Muscle layer of duodenum (tissue), 2 donors: ENCODE data around the gene KCNQ5.

Experiments used
- H3K27ac ChIP-seq: one replicate; pipeline ENCODE4 v1.7.0; 2013; ENCODE audit warnings: mild to moderate bottlenecking, low read length
- H3K27me3 ChIP-seq: one replicate; pipeline ENCODE4 v1.7.0; 2013; ENCODE audit warnings: low read depth, mild to moderate bottlenecking, control low read depth, low read length
- H3K36me3 ChIP-seq, 2 donors: one replicate each; pipeline ENCODE4 v1.7.0; 2013; ENCODE audit warnings: low read length in 2 of 2, control low read depth in 1 of 2, mild to moderate bottlenecking in 1 of 2; ENCODE audit not compliant: insufficient read depth in 2 of 2, control insufficient read depth in 1 of 2
- H3K4me1 ChIP-seq, 2 donors: one replicate each; pipeline ENCODE4 v1.7.0; 2013; ENCODE audit warnings: low read length in 2 of 2, mild to moderate bottlenecking in 2 of 2, control low read depth in 1 of 2, moderate library complexity in 1 of 2; ENCODE audit not compliant: insufficient read depth in 2 of 2, control insufficient read depth in 1 of 2
- H3K4me3 ChIP-seq, 2 donors: one replicate each; pipeline ENCODE4 v1.7.0; 2013; ENCODE audit warnings: low read length in 2 of 2, low read depth in 1 of 2, mild to moderate bottlenecking in 1 of 2
- H3K9me3 ChIP-seq, 2 donors: one replicate each; pipeline ENCODE4 v1.7.0; 2013; ENCODE audit warnings: low read length in 2 of 2, control low read depth in 1 of 2, mild to moderate bottlenecking in 1 of 2; ENCODE audit not compliant: control insufficient read depth in 1 of 2
- donor health status: healthy.

KCNQ5 gene

GRCh38 chr6:72755752-72756151, 133.9 kb downstream of the KCNQ5 start:
- Histone ChIP-seq H3K9me3 (no peaks in the 10 kb centered on the region), H3K4me1 (peaks cover 0 to 4% of the 10 kb centered on the region in 2 donors), H3K27ac (no peak overlapping the region), H3K4me3 (no peak overlapping the region), H3K27me3 (no peaks in the 10 kb centered on the region), H3K36me3 (no peaks in the 10 kb centered on the region)

GRCh38 chr6:72757048-72757447, 135.2 kb downstream of the KCNQ5 start:
- H3K4me1 ChIP-seq = peaks cover 0 to 4% of the 10 kb centered on the region in 2 donors
- H3K36me3 ChIP-seq = no peaks in the 10 kb centered on the region
- no peak overlapping the region for H3K4me3 ChIP-seq
- H3K27ac ChIP-seq = no peak overlapping the region
- H3K27me3 ChIP-seq = no peaks in the 10 kb centered on the region
- no peaks in the 10 kb centered on the region for H3K9me3 ChIP-seq

- Histone ChIP-seq H3K4me3 (no peak overlapping the region), H3K4me1 (peaks cover 0 to 4% of the 10 kb centered on the region in 2 donors)
These were observed 136.1 kb downstream of the KCNQ5 start for GRCh38 chr6:72757926-72758325.

GRCh38 chr6:72758901-72759300, 137.0 kb downstream of the KCNQ5 start:
- Histone ChIP-seq H3K27me3 (no peaks in the 10 kb centered on the region), H3K27ac (no peak overlapping the region), H3K36me3 (no peaks in the 10 kb centered on the region), H3K4me1 (peaks cover 0 to 4% of the 10 kb centered on the region in 2 donors), H3K9me3 (no peaks in the 10 kb centered on the region), H3K4me3 (no peak overlapping the region)

More at GRCh38 chr6:72757926-72758325, 136.1 kb downstream of the KCNQ5 start:
- Histone ChIP-seq H3K27me3 (no peaks in the 10 kb centered on the region), H3K9me3 (no peaks in the 10 kb centered on the region), H3K36me3 (no peaks in the 10 kb centered on the region), H3K27ac (no peak overlapping the region)

- no peaks in the 10 kb centered on the region for H3K27me3 ChIP-seq
- no peak overlapping the region for H3K27ac ChIP-seq
- H3K9me3 ChIP-seq = no peaks in the 10 kb centered on the region
- H3K4me1 ChIP-seq = peaks cover 0 to 4% of the 10 kb centered on the region in 2 donors
- H3K4me3 ChIP-seq = no peak overlapping the region
- H3K36me3 ChIP-seq = no peaks in the 10 kb centered on the region
These were observed 138.4 kb downstream of the KCNQ5 start for GRCh38 chr6:72760114-72760793.

GRCh38 chr6:72761761-72762160, 139.9 kb downstream of the KCNQ5 start:
- Histone ChIP-seq H3K4me3 (no peak overlapping the region), H3K36me3 (no peaks in the 10 kb centered on the region), H3K9me3 (no peaks in the 10 kb centered on the region), H3K27ac (no peak overlapping the region), H3K27me3 (no peaks in the 10 kb centered on the region), H3K4me1 (peaks cover 0 to 4% of the 10 kb centered on the region in 2 donors)

GRCh38 chr6:72769459-72770125, 147.7 kb downstream of the KCNQ5 start:
- no peaks in the 10 kb centered on the region for H3K36me3 ChIP-seq
- H3K9me3 ChIP-seq = no peaks in the 10 kb centered on the region
- no peak overlapping the region for H3K4me3 ChIP-seq
- H3K27ac ChIP-seq = no peak overlapping the region
- no peaks in the 10 kb centered on the region for H3K4me1 ChIP-seq
- H3K27me3 ChIP-seq = no peaks in the 10 kb centered on the region

- H3K27ac ChIP-seq = no peak overlapping the region
- H3K36me3 ChIP-seq = no peaks in the 10 kb centered on the region
- no peak overlapping the region for H3K4me3 ChIP-seq
- H3K4me1 ChIP-seq = no peaks in the 10 kb centered on the region
- H3K9me3 ChIP-seq = no peaks in the 10 kb centered on the region
- H3K27me3 ChIP-seq = no peaks in the 10 kb centered on the region
These were observed 149.1 kb downstream of the KCNQ5 start for GRCh38 chr6:72770959-72771358.

GRCh38 chr6:72776456-72776855, 154.6 kb downstream of the KCNQ5 start:
- H3K36me3 ChIP-seq = no peaks in the 10 kb centered on the region
- H3K9me3 ChIP-seq = no peaks in the 10 kb centered on the region
- no peak overlapping the region for H3K4me3 ChIP-seq
- no peaks in the 10 kb centered on the region for H3K27me3 ChIP-seq
- no peaks in the 10 kb centered on the region for H3K4me1 ChIP-seq
- H3K27ac ChIP-seq = no peak overlapping the region

GRCh38 chr6:72781624-72782023, 159.8 kb downstream of the KCNQ5 start:
- no peaks in the 10 kb centered on the region for H3K36me3 ChIP-seq
- no peak overlapping the region for H3K27ac ChIP-seq
- H3K9me3 ChIP-seq = no peaks in the 10 kb centered on the region
- no peak overlapping the region for H3K4me3 ChIP-seq
- H3K27me3 ChIP-seq = no peaks in the 10 kb centered on the region
- H3K4me1 ChIP-seq = no peaks in the 10 kb centered on the region

GRCh38 chr6:72783035-72783434, 161.2 kb downstream of the KCNQ5 start:
- Histone ChIP-seq H3K9me3 (no peaks in the 10 kb centered on the region), H3K4me3 (no peak overlapping the region), H3K27ac (no peak overlapping the region), H3K36me3 (no peaks in the 10 kb centered on the region), H3K27me3 (no peaks in the 10 kb centered on the region), H3K4me1 (no peaks in the 10 kb centered on the region)

- Histone ChIP-seq H3K27me3 (no peaks in the 10 kb centered on the region), H3K4me3 (no peak overlapping the region), H3K27ac (no peak overlapping the region)
These were observed 161.8 kb downstream of the KCNQ5 start for GRCh38 chr6:72783666-72784065.

More at GRCh38 chr6:72783666-72784065, 161.8 kb downstream of the KCNQ5 start:
- no peaks in the 10 kb centered on the region for H3K4me1 ChIP-seq
- no peaks in the 10 kb centered on the region for H3K9me3 ChIP-seq
- no peaks in the 10 kb centered on the region for H3K36me3 ChIP-seq
